CD4-positive, alpha-beta T cell treated with Interleukin-2 at 100 ng/mL for 4 hours (primary cell): Measurements from ENCODE around the gene MYO1D.
"Not testable (repeated sequence)": the region's sequence is repeated elsewhere in the genome, so short reads cannot be mapped to it uniquely, and the experiment has no call there.

Source experiments
- DNase-seq: peaks from one replicate; pipeline ENCODE4 v3.0.0-alpha.2; 2020; ENCODE audit warnings: low spot score

MYO1D gene

GRCh38 chr17:32876417-32877163 lies at the start of gene MYO1D:
Gene MYO1D (minus strand): TSS chr17:32877124. CDS start chr17:32876872, 252 bp downstream.
- peak; percentile 50 for DNase-seq

- no peak for DNase-seq
Observed at GRCh38 chr17:32926183-32926582, 49.3 kb upstream of the MYO1D start.

GRCh38 chr17:32923905-32924304 lies 47.0 kb upstream of the MYO1D start:
- not testable (repeated sequence) for DNase-seq

GRCh38 chr17:32921017-32921416 lies 44.1 kb upstream of the MYO1D start:
- no peak for DNase-seq

- DNase-seq: no peak
Observed at GRCh38 chr17:32920293-32920692, 43.4 kb upstream of the MYO1D start.

GRCh38 chr17:32919876-32920275 lies 43.0 kb upstream of the MYO1D start:
- not testable (repeated sequence) for DNase-seq

GRCh38 chr17:32917842-32918241 lies 40.9 kb upstream of the MYO1D start:
- DNase-seq: no peak

GRCh38 chr17:32917081-32917480 lies 40.2 kb upstream of the MYO1D start:
- DNase-seq: no peak

- DNase-seq: no peak
Observed at GRCh38 chr17:32916134-32916533, 39.2 kb upstream of the MYO1D start.

GRCh38 chr17:32915245-32915644 lies 38.3 kb upstream of the MYO1D start:
- no peak for DNase-seq

- no peak for DNase-seq
Observed at GRCh38 chr17:32914181-32914580, 37.3 kb upstream of the MYO1D start.

GRCh38 chr17:32913593-32913992 lies 36.7 kb upstream of the MYO1D start:
- no peak for DNase-seq

- DNase-seq: no peak
Observed at GRCh38 chr17:32912218-32912897, 35.4 kb upstream of the MYO1D start.

- no peak for DNase-seq
Observed at GRCh38 chr17:32910769-32911168, 33.8 kb upstream of the MYO1D start.

GRCh38 chr17:32909787-32910369 lies 33.0 kb upstream of the MYO1D start:
- DNase-seq: peak; percentile 47

GRCh38 chr17:32907583-32907982 lies 30.7 kb upstream of the MYO1D start:
- DNase-seq: no peak

- no peak for DNase-seq
Observed at GRCh38 chr17:32904891-32905290, 28.0 kb upstream of the MYO1D start.

- no peak for DNase-seq
Observed at GRCh38 chr17:32903774-32904673, 27.1 kb upstream of the MYO1D start.

GRCh38 chr17:32901743-32902142 lies 24.8 kb upstream of the MYO1D start:
- no peak for DNase-seq

- DNase-seq: no peak
Observed at GRCh38 chr17:32899236-32900013, 22.5 kb upstream of the MYO1D start.

GRCh38 chr17:32896647-32897258 lies 19.8 kb upstream of the MYO1D start:
- DNase-seq: no peak
